GM19467 (cell line): ENCODE measurements around the gene RGS6.

ENCODE experiments used
- ATAC-seq: cut with Tn5 transposase; IDR thresholded peaks from one replicate; pipeline ENCODE4 v1.9.1; 2021; ENCODE audit warnings: mild to moderate bottlenecking, moderate library complexity; ENCODE audit not compliant: unreplicated experiment

Gene RGS6

GRCh38 chr14:72154645-72155378 lies 222.6 kb downstream of the RGS6 start:
- ATAC-seq, result no peak

GRCh38 chr14:72155379-72155993 lies 223.3 kb downstream of the RGS6 start:
- no peak for ATAC-seq

GRCh38 chr14:72164420-72165228 lies 232.4 kb downstream of the RGS6 start:
- no peak for ATAC-seq

GRCh38 chr14:72165229-72165698 lies 233.0 kb downstream of the RGS6 start:
- no peak for ATAC-seq

- no peak for ATAC-seq
Observed at GRCh38 chr14:72169521-72169920, 237.3 kb downstream of the RGS6 start.

- ATAC-seq, result no peak
Observed at GRCh38 chr14:72172049-72172448, 239.8 kb downstream of the RGS6 start.

- no peak for ATAC-seq
Observed at GRCh38 chr14:72172597-72172996, 240.4 kb downstream of the RGS6 start.

- ATAC-seq, result no peak
Observed at GRCh38 chr14:72173038-72173720, 240.9 kb downstream of the RGS6 start.

GRCh38 chr14:72177251-72177650 lies 245.0 kb downstream of the RGS6 start:
- no peak for ATAC-seq

- no peak for ATAC-seq
Observed at GRCh38 chr14:72178517-72178916, 246.3 kb downstream of the RGS6 start.

GRCh38 chr14:72182708-72183432 lies 250.6 kb downstream of the RGS6 start:
- no peak for ATAC-seq

- no peak for ATAC-seq
Observed at GRCh38 chr14:72183631-72184030, 251.4 kb downstream of the RGS6 start.

- no peak for ATAC-seq
Observed at GRCh38 chr14:72186523-72186922, 254.3 kb downstream of the RGS6 start.

- ATAC-seq, result no peak
Observed at GRCh38 chr14:72196237-72197015, 264.2 kb downstream of the RGS6 start.

- no peak for ATAC-seq
Observed at GRCh38 chr14:72201645-72202044, 269.4 kb downstream of the RGS6 start.

- no peak for ATAC-seq
Observed at GRCh38 chr14:72213424-72213823, 281.2 kb downstream of the RGS6 start.

- ATAC-seq, result no peak
Observed at GRCh38 chr14:72215080-72215479, 282.9 kb downstream of the RGS6 start.

GRCh38 chr14:72217135-72217534 lies 284.9 kb downstream of the RGS6 start:
- ATAC-seq, result no peak

- ATAC-seq, result no peak
Observed at GRCh38 chr14:72222046-72222445, 289.8 kb downstream of the RGS6 start.

GRCh38 chr14:72236629-72237028 lies 304.4 kb downstream of the RGS6 start:
- no peak for ATAC-seq
